ENCODE measurements around the gene MBTPS1.
A peak's percentile ranks its signal among the peaks of the same experiment; 100 is the strongest.

The MBTPS1 gene

GRCh38 chr16:84058211-84058610, 58.5 kb downstream of the MBTPS1 start:
- no peak for TF ChIP-seq CTCF (IDR thresholded peaks at IDR 0.05; ENCODE audit: low read depth, low read length)
- no peak overlapping the region for H3K4me3 ChIP-seq (ENCODE audit: low read depth, low read length)
- in situ Hi-C loops (cut with HindIII; ENCODE audit: low sequenced_read_pairs): no loop called here
- no peak for DNase-seq (ENCODE audit: low read depth, low spot score)

GRCh38 chr16:84056933-84057332, 59.8 kb downstream of the MBTPS1 start:
- H3K4me3 ChIP-seq (ENCODE audit: low read depth, low read length): no peak overlapping the region
- no peak for TF ChIP-seq CTCF (IDR thresholded peaks at IDR 0.05; ENCODE audit: low read depth, low read length)
- in situ Hi-C loops (cut with HindIII; ENCODE audit: low sequenced_read_pairs): no loop called here
- no peak for DNase-seq (ENCODE audit: low read depth, low spot score)

- TF ChIP-seq CTCF (IDR thresholded peaks at IDR 0.05; ENCODE audit: low read depth, low read length): no peak
- no peak overlapping the region for H3K4me3 ChIP-seq (ENCODE audit: low read depth, low read length)
- peak; percentile 8 for DNase-seq (ENCODE audit: low read depth, low spot score)
- in situ Hi-C loops (cut with HindIII; ENCODE audit: low sequenced_read_pairs): no loop called here
Measured at GRCh38 chr16:84055801-84056634, 60.7 kb downstream of the MBTPS1 start.

GRCh38 chr16:84055366-84055765, 61.4 kb downstream of the MBTPS1 start:
- DNase-seq (ENCODE audit: low read depth, low spot score): peak; percentile 18
- no peak overlapping the region for H3K4me3 ChIP-seq (ENCODE audit: low read depth, low read length)
- in situ Hi-C loops (cut with HindIII; ENCODE audit: low sequenced_read_pairs): no loop called here
- no peak for TF ChIP-seq CTCF (IDR thresholded peaks at IDR 0.05; ENCODE audit: low read depth, low read length)

GRCh38 chr16:84054916-84055315, 61.8 kb downstream of the MBTPS1 start:
- in situ Hi-C loops (cut with HindIII; ENCODE audit: low sequenced_read_pairs): no loop called here
- DNase-seq (ENCODE audit: low read depth, low spot score): no peak
- TF ChIP-seq CTCF (IDR thresholded peaks at IDR 0.05; ENCODE audit: low read depth, low read length): no peak
- no peak overlapping the region for H3K4me3 ChIP-seq (ENCODE audit: low read depth, low read length)

GRCh38 chr16:84054271-84054670, 62.5 kb downstream of the MBTPS1 start:
- TF ChIP-seq CTCF (IDR thresholded peaks at IDR 0.05; ENCODE audit: low read depth, low read length): no peak
- no peak for DNase-seq (ENCODE audit: low read depth, low spot score)
- in situ Hi-C loops (cut with HindIII; ENCODE audit: low sequenced_read_pairs): no loop called here
- H3K4me3 ChIP-seq (ENCODE audit: low read depth, low read length): no peak overlapping the region

All from astrocyte of the spinal cord (primary cell).